ENCODE results near the gene VTA1.

- no peak for TF ChIP-seq CTCF (IDR thresholded peaks at IDR 0.05; ENCODE audit: low read depth, low read length)
- TF ChIP-seq MAX (IDR thresholded peaks at IDR 0.05; ENCODE audit: low read depth, low read length): no peak
- no peak for TF ChIP-seq POLR2A (IDR thresholded peaks at IDR 0.05; ENCODE audit: extremely low read depth, insufficient read length)
- TF ChIP-seq MYC (IDR thresholded peaks at IDR 0.05; ENCODE audit: low read depth, low read length): no peak
Measured at GRCh38 chr6:142178129-142178528, 31.1 kb downstream of the VTA1 start.

Data from NB4 (cell line).